K562 (cell line): ENCODE results near the gene ZNF563. TPM values are rescaled to one million over a fixed set of nuclear protein-coding genes. Genes with fewer than 3 reads are reported as not detected.

Source experiments
- CEBPG ChIP-seq, 3 experiments: fragments of 200-800 bp in 1 of 3; sonication (Bioruptor generic) in 1 of 3; sonication (generic) in 1 of 3; formaldehyde crosslinking in 1 of 3; IDR thresholded peaks in 2 of 3; conservative IDR thresholded peaks in 1 of 3; 2 replicates each; pipeline versions ENCODE4 v1.6.1 to v1.8.0; 2016 to 2022; ENCODE audit warnings: missing compliant biosample characterization in 2 of 3, missing genetic modification characterization in 2 of 3, mild to moderate bottlenecking in 1 of 3, missing genetic modification reagents in 1 of 3
- DDX20 ChIP-seq: fragments of 450-650 bp; IDR thresholded peaks from 2 replicates; pipeline ENCODE4 v1.6.1; 2016; ENCODE audit warnings: missing genetic modification characterization, low read depth, mild to moderate bottlenecking, missing compliant biosample characterization, moderate library complexity
- ETV1 ChIP-seq: fragments of 450-650 bp; conservative IDR thresholded peaks from 2 replicates; pipeline ENCODE4 v1.6.1; 2016; ENCODE audit warnings: missing genetic modification characterization, control low read depth, low read depth, missing compliant biosample characterization
- MAZ ChIP-seq, 2 experiments: fragments of 450-650 bp in 1 of 2; sonication (generic) in 1 of 2; formaldehyde crosslinking; IDR thresholded peaks in 1 of 2; conservative IDR thresholded peaks in 1 of 2; 2 replicates each; pipeline versions ENCODE4 v1.4.0 to v1.5.0; 2020; ENCODE audit warnings: mild to moderate bottlenecking in 1 of 2, missing genetic modification reagents in 1 of 2
- PCBP1 ChIP-seq: fragments of 200-400 bp; formaldehyde crosslinking; IDR thresholded peaks from 2 replicates; pipeline ENCODE4 v1.6.1; 2018; ENCODE audit warnings: mild to moderate bottlenecking, low read depth, low read length; ENCODE audit not compliant: poor library complexity, severe bottlenecking
- POLR3G ChIP-seq: IDR thresholded peaks from 2 replicates; pipeline ENCODE4 v1.6.1; 2011; ENCODE audit not compliant: insufficient read length, insufficient replicate concordance; ENCODE audit errors: extremely low read depth
- RBM25 ChIP-seq: fragments of 200-400 bp; formaldehyde crosslinking; IDR thresholded peaks from 2 replicates; pipeline ENCODE4 v1.6.1; 2018; ENCODE audit warnings: low read length, low read depth, moderate library complexity; ENCODE audit not compliant: severe bottlenecking
- STAT6 ChIP-seq: sonication (generic); formaldehyde crosslinking; IDR thresholded peaks from 2 replicates; pipeline ENCODE4 v1.8.1; 2023; ENCODE audit warnings: mild to moderate bottlenecking, missing genetic modification reagents
- ZBTB49 ChIP-seq: sonication (generic); formaldehyde crosslinking; IDR thresholded peaks from 2 replicates; pipeline ENCODE4 v1.8.0; 2022; ENCODE audit warnings: missing genetic modification reagents, mild to moderate bottlenecking, borderline replicate concordance
- polyA plus RNA-seq, 8 experiments: library from polyadenylated mRNA; depleted of rRNA in 4 of 8; stranded (reverse) in 5 of 8; unstranded in 3 of 8; fragments of >200 nt; fragmentation: Nextera tagmentation in 2 of 8; fragmentation: Illumina TruSeq in 1 of 8; extraction: Ambion mirVana in 2 of 8; extraction: Trizol in 1 of 8; gene quantifications; 2 replicates each; pipeline versions ENCODE4 v1.2.1 to v1.2.3, GENCODE V29; 2011 to 2014; ENCODE audit warnings: inconsistent platforms in 1 of 8, missing spikeins in 1 of 8
- total RNA-seq, 7 experiments: library from RNA; depleted of rRNA in 6 of 7; stranded (reverse); fragments of >200 nt in 6 of 7; fragmentation: Illumina TruSeq in 2 of 7; extraction: Trizol in 2 of 7; gene quantifications; 2 replicates each; pipeline versions ENCODE4 v1.2.1 to v1.2.3, GENCODE V29; 2011 to 2021; ENCODE audit warnings: low replicate concordance in 1 of 7

ZNF563 gene
- total and polyA plus RNA-seq, 9 of the 15 experiments (the other 6 are each of a cell fraction or from before 2014, with no cell fraction given) = 0.37 to 2.9 (median 0.74) TPM

- no peak for TF ChIP-seq STAT6 (CRISPR knock-in tag)
- no peak for TF ChIP-seq POLR3G
- no peak for TF ChIP-seq ETV1 (tag)
- no peak for TF ChIP-seq PCBP1
- no peak for TF ChIP-seq ZBTB49
- TF ChIP-seq DDX20 (tag) = no peak
- TF ChIP-seq MAZ (CRISPR knock-in tag; conservative IDR thresholded peaks at IDR 0.05 in 1 of 2, IDR thresholded peaks at IDR 0.05 in 1 of 2) = 0 out of 4 replicates have a peak, but pooled peaks of 1 of the 2 experiments have one; percentile 12
- TF ChIP-seq CEBPG (CRISPR knock-in tag; IDR thresholded peaks at IDR 0.05) = no peak
- TF ChIP-seq CEBPG (tag; conservative IDR thresholded peaks at IDR 0.05 in 1 of 2, IDR thresholded peaks at IDR 0.05 in 1 of 2) = 0 out of 4 replicates have a peak, but pooled peaks of 1 of the 2 experiments have one; percentile 9
- no peak for TF ChIP-seq RBM25
Measured at GRCh38 chr19:12364391-12365235, 31.2 kb upstream of the ZNF563 start (continued).
